GM04503 (cell line): ENCODE measurements around the gene DCAF8.

Experiments used
- DNase-seq: peaks from one replicate; pipeline ENCODE4 v3.0.0-alpha.2; 2012; ENCODE audit warnings: low read depth

DCAF8 gene

DNA sequence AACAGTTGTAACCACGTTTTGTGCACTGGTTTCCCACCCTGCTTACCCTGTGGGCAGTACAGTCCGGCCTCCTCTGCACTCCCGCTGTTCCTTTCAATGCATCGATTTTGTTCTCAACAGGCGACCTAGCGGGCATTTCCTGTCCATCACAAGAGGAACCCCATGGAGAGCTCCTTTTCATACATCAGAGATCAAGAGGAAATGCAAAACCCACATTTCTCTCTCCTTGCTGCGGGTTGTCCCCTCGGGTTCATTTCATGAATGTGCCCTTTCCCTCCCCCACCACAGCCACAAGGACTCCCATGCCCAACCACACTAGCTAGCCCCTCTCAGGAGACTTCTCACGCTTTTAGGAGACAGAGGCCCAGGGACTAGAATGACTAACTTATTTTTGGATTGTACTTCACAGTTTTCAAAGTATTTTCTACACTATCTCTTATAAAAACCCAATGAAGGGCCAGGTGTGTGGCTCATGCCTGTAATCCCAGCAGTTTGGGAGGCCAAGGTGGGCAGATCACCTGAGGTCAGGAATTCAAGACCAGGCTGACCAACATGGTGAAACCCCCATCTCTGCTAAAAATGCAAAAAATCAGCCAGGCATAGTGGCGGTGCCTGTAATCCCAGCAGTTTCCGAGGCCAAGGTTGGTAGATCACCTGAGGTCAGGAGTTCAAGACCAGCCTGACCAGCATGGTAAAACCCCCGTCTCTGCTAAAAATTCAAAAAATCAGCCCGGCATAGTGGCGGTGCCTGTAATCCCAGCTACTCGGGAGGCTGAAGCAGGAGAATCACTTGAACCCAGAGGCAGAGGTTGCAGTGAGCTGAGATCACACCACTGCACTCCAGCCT lies 92.6 kb downstream of the DCAF8 start:
- no peak for DNase-seq

GRCh38 chr1:160168609-160169369 lies 93.6 kb downstream of the DCAF8 start:
- peak; percentile 60 for DNase-seq

DNA sequence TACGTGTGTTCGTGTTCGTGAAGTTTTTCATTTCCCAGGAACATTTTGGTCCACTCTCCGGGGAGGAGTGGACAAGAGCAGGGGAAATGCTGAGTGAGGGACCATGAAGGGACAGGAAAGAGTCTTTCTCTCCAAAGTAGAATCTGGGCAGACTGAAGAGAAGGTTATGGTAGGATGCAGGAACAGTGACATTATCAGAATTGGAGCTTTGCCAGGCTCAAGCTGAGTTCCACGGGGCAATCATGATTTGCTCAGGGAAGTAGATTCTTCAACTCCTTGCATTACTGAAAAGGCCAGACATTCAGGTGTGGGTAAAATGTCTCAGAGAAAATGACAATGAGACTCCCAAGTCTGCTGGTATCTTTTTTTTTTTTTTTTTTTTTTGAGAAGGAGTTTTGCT lies 94.3 kb downstream of the DCAF8 start:
- no peak for DNase-seq

GRCh38 chr1:160167580-160167979 lies 94.8 kb downstream of the DCAF8 start:
- DNase-seq: no peak

DNA sequence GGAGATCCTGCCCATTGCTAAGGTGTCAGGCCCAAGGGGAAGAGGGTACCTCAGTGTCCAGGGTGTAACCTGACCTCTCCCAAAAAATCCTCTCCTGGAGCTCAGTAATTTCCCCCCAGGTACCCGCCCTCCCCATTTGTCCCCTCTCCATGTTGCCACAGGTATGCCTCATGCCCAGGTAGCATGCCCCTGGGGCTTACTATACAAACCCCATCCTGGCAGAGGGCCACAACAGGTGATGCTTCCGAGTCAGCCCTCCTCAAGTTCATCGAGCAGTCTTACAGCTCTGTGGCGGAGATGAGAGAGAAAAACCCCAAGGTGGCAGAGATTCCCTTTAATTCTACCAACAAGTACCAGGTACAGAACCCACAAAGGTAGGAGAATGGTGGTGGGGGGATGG lies 95.3 kb downstream of the DCAF8 start:
- DNase-seq: no peak

- DNase-seq: no peak
Measured at GRCh38 chr1:160166166-160166868, 96.0 kb downstream of the DCAF8 start.
